ENCODE results near the gene ST6GALNAC3.

Gene ST6GALNAC3

DNA sequence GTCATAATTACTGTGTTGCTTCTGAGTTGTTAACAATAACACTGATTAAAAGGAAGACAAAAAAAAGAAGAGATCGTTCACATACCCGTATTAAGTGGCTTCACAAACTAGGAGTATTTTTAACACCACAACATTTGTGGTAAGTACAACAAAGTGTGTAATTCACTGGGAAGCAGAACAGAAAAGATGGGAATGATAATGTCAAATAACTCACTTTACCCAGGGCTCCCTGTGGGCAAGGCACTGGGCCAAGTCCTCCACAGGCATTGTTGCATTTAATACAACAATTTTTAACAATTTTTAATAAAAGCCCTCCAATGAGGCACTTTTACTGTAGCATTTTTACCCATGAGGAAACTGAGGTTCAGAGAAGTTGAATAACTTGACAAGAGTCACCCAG is 407.7 kb downstream of the ST6GALNAC3 start:
- Histone ChIP-seq H3K4me2 (ENCODE audit: low read length) (no peak overlapping the region), H3F3A (ENCODE audit: control insufficient read depth, insufficient read depth) (no peaks in the 10 kb centered on the region), H3K9me3 (ENCODE audit: control insufficient read depth, insufficient read depth, low read length) (no peaks in the 10 kb centered on the region), H4K20me1 (ENCODE audit: control insufficient read depth, insufficient read depth, low read depth, low read length) (no peaks in the 10 kb centered on the region), H3K9me2 (replicated peaks; ENCODE audit: control insufficient read depth, low read length) (no peaks in the 10 kb centered on the region), H3K79me2 (ENCODE audit: control insufficient read depth, low read length) (no peaks in the 10 kb centered on the region), H3K27ac (ENCODE audit: low read depth, low read length) (no peak overlapping the region), H3K4me3 (ENCODE audit: low read length) (no peak overlapping the region), H3K4me1 (ENCODE audit: control insufficient read depth, low read length) (no peaks in the 10 kb centered on the region), H3K36me3 (ENCODE audit: control insufficient read depth, low read length) (no peaks in the 10 kb centered on the region), H3K27me3 (ENCODE audit: control insufficient read depth, low read length) (no peaks in the 10 kb centered on the region)
- TF ChIP-seq, protein P1, sequence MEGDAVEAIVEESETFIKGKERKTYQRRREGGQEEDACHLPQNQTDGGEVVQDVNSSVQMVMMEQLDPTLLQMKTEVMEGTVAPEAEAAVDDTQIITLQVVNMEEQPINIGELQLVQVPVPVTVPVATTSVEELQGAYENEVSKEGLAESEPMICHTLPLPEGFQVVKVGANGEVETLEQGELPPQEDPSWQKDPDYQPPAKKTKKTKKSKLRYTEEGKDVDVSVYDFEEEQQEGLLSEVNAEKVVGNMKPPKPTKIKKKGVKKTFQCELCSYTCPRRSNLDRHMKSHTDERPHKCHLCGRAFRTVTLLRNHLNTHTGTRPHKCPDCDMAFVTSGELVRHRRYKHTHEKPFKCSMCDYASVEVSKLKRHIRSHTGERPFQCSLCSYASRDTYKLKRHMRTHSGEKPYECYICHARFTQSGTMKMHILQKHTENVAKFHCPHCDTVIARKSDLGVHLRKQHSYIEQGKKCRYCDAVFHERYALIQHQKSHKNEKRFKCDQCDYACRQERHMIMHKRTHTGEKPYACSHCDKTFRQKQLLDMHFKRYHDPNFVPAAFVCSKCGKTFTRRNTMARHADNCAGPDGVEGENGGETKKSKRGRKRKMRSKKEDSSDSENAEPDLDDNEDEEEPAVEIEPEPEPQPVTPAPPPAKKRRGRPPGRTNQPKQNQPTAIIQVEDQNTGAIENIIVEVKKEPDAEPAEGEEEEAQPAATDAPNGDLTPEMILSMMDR (IDR thresholded peaks at IDR 0.05; ENCODE audit: low read depth, low read length, poor library complexity, severe bottlenecking): no peak
- TF ChIP-seq EZH2phosphoT487 (IDR thresholded peaks at IDR 0.05; ENCODE audit: borderline replicate concordance, low read length): no peak

DNA sequence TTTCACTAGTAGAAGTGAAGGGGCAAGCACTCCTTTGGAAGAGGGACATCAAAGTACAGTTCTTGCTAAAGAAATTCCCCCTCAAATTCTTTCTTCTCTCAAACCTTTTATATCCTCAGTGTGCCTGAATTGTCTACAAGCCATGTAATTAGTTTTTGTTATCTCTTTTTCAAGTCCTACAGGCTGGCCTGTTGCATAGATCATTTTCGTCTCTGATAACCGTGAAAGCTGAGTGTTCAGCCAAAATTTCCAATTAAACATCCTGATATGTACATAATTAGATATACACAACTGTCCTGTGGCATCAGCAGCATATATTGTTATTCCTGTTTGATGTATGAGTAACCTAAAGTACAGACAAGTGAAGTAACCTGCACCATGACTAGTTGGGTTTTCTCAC is 417.2 kb downstream of the ST6GALNAC3 start:
- Histone ChIP-seq H3K27me3 (ENCODE audit: control insufficient read depth, low read length) (no peaks in the 10 kb centered on the region), H3K9me2 (replicated peaks; ENCODE audit: control insufficient read depth, low read length) (no peaks in the 10 kb centered on the region), H3K4me1 (ENCODE audit: control insufficient read depth, low read length) (no peaks in the 10 kb centered on the region), H3K79me2 (ENCODE audit: control insufficient read depth, low read length) (no peaks in the 10 kb centered on the region), H3K9me3 (ENCODE audit: control insufficient read depth, insufficient read depth, low read length) (no peaks in the 10 kb centered on the region), H3K4me3 (ENCODE audit: low read length) (no peak overlapping the region), H3K27ac (ENCODE audit: low read depth, low read length) (no peak overlapping the region), H4K20me1 (ENCODE audit: control insufficient read depth, insufficient read depth, low read depth, low read length) (no peaks in the 10 kb centered on the region), H3K36me3 (ENCODE audit: control insufficient read depth, low read length) (no peaks in the 10 kb centered on the region), H3F3A (ENCODE audit: control insufficient read depth, insufficient read depth) (no peaks in the 10 kb centered on the region), H3K4me2 (ENCODE audit: low read length) (no peak overlapping the region)
- TF ChIP-seq, protein P1 (IDR thresholded peaks at IDR 0.05; ENCODE audit: low read depth, low read length, poor library complexity, severe bottlenecking): no peak
- TF ChIP-seq EZH2phosphoT487 (IDR thresholded peaks at IDR 0.05; ENCODE audit: borderline replicate concordance, low read length): no peak

DNA sequence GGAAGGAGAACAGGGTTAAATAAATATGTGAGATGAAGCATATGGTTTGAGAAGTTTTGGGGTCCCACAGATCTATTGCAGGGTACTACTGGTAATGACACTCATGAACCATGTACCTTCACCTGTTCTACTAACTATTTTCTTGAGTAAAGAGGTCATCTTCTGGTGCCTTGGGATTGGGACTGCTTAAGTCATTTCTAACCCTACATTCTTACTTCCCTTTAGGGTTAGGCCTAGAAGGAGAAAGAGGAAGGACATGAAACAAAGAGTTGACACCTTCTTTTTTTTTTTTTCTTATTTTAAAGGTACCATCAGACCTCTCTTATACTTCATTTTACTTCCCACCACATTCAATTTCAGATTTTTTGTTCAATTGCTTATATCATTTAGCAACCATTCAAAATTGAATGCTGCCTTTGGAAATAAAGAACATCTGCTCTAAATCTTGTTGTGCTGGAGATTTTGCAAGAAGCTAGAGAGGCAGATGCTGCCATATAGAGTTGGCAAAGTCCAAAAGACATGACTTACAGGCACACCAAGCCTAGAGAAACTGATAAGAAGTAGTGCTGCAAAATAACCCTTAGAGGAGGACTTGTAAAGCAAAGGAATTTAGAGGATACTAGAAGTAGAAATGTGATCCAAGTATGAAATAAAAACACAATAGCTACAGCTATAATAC is 418.3 kb downstream of the ST6GALNAC3 start:
- H3K27me3 ChIP-seq (ENCODE audit: control insufficient read depth, low read length): no peaks in the 10 kb centered on the region
- H3F3A ChIP-seq (ENCODE audit: control insufficient read depth, insufficient read depth): no peaks in the 10 kb centered on the region
- no peaks in the 10 kb centered on the region for H4K20me1 ChIP-seq (ENCODE audit: control insufficient read depth, insufficient read depth, low read depth, low read length)
- H3K4me2 ChIP-seq (ENCODE audit: low read length): no peak overlapping the region
- no peak overlapping the region for H3K4me3 ChIP-seq (ENCODE audit: low read length)
- H3K36me3 ChIP-seq (ENCODE audit: control insufficient read depth, low read length): no peaks in the 10 kb centered on the region
- no peaks in the 10 kb centered on the region for H3K79me2 ChIP-seq (ENCODE audit: control insufficient read depth, low read length)
- H3K9me3 ChIP-seq (ENCODE audit: control insufficient read depth, insufficient read depth, low read length): no peaks in the 10 kb centered on the region
- no peak overlapping the region for H3K27ac ChIP-seq (ENCODE audit: low read depth, low read length)
- no peaks in the 10 kb centered on the region for H3K4me1 ChIP-seq (ENCODE audit: control insufficient read depth, low read length)
- H3K9me2 ChIP-seq (replicated peaks; ENCODE audit: control insufficient read depth, low read length): no peaks in the 10 kb centered on the region
- TF ChIP-seq, protein P1 (IDR thresholded peaks at IDR 0.05; ENCODE audit: low read depth, low read length, poor library complexity, severe bottlenecking): no peak
- TF ChIP-seq EZH2phosphoT487 (IDR thresholded peaks at IDR 0.05; ENCODE audit: borderline replicate concordance, low read length): no peak
